Esophagus squamous epithelium (tissue), 5 donors: Measurements from ENCODE around the gene IFT27. TPM values are rescaled to one million over a fixed set of nuclear protein-coding genes. Genes with fewer than 3 reads are reported as not detected.

ENCODE experiments used
- DNase-seq: peaks from one replicate; lab custom pipeline; 2025; lab: John Stamatoyannopoulos, UW
- H3K27ac ChIP-seq, 4 donors: fragments of 200-600 bp; sonication (generic); one replicate each; pipeline ENCODE4 v1.5.1; 2016 to 2019; ENCODE audit warnings: mild to moderate bottlenecking in 1 of 4
- H3K27me3 ChIP-seq, 4 donors: fragments of 200-600 bp; sonication (generic); 1 replicate in 3 of 4; 2 replicates in 1 of 4; pipeline versions ENCODE4 v1.5.1 to v1.6.0; 2017 to 2021; ENCODE audit warnings: antibody characterized with exemption in 1 of 4
- H3K36me3 ChIP-seq, 3 donors: fragments of 200-600 bp; sonication (generic); one replicate each; pipeline ENCODE4 v1.5.1; 2016 to 2019
- H3K4me1 ChIP-seq, 3 donors: fragments of 200-600 bp; sonication (generic); one replicate each; pipeline ENCODE4 v1.5.1; 2017 to 2019
- H3K4me3 ChIP-seq, 4 donors: fragments of 200-600 bp; sonication (generic); 1 replicate in 3 of 4; 2 replicates in 1 of 4; pipeline ENCODE4 v1.5.1; 2016 to 2019; ENCODE audit warnings: mild to moderate bottlenecking in 2 of 4, moderate library complexity in 1 of 4
- H3K9me3 ChIP-seq, 3 donors: fragments of 200-600 bp; sonication (generic); one replicate each; pipeline ENCODE4 v1.5.1; 2016 to 2019
- CTCF ChIP-seq, 6 experiments: fragments of 450-650 bp in 4 of 6; fragments of 200-600 bp in 2 of 6; sonication (generic) in 2 of 6; IDR thresholded peaks; one replicate each; pipeline ENCODE4 v1.5.1; 2016 to 2019; ENCODE audit warnings: antibody characterized with exemption in 6 of 6, mild to moderate bottlenecking in 4 of 6, moderate library complexity in 4 of 6
- POLR2A ChIP-seq, 4 donors: fragments of 450-650 bp; IDR thresholded peaks; one replicate each; pipeline ENCODE4 v1.6.1; 2017; ENCODE audit warnings: antibody characterized with exemption in 4 of 4, mild to moderate bottlenecking in 4 of 4, moderate library complexity in 3 of 4
- WGBS, 2 donors: methylation state at CpG; one replicate each; pipeline ENCODE4 v1.1.5; 2018; 5-methylcytosine and 5-hydroxymethylcytosine counted together
- intact Hi-C: fragments of 100-400 bp; cut with DNase I; formaldehyde crosslinking; loops from one replicate; pipeline ENCODE4 v1.15.0; 2022
- total RNA-seq, 4 donors: library from RNA; depleted of rRNA; stranded (reverse); fragments of >200 nt; gene quantifications; one replicate each; pipeline ENCODE4 v1.1.0, GENCODE V29; 2016
- donor health status: DM: yes; HTN: yes; CAD: no.

Gene IFT27
- total RNA-seq, 4 donors from 2014 or later, result 6.1 to 9.5 (median 8.1) TPM

GRCh38 chr22:36808721-36809344, 32.9 kb upstream of the IFT27 start:
- no peak for TF ChIP-seq CTCF (IDR thresholded peaks at IDR 0.05)
- no peak for TF ChIP-seq POLR2A (IDR thresholded peaks at IDR 0.05)
- no peak overlapping the region for H3K4me3 ChIP-seq
- H3K9me3 ChIP-seq, result no peaks in the 10 kb centered on the region
- intact Hi-C loops, result no loop called here
- no peaks in the 10 kb centered on the region for H3K4me1 ChIP-seq
- no peak for DNase-seq
- H3K27me3 ChIP-seq, result peaks cover 0 to 61% (median 0%) of the 10 kb centered on the region in 4 donors
- WGBS, 2 donors, result 25 to 29% methylated on average over 1 of the region's 1 CpG
- no peaks in the 10 kb centered on the region for H3K36me3 ChIP-seq
- no peak overlapping the region for H3K27ac ChIP-seq

- Histone ChIP-seq H3K4me1 (no peaks in the 10 kb centered on the region), H3K36me3 (no peaks in the 10 kb centered on the region), H3K9me3 (no peaks in the 10 kb centered on the region), H3K4me3 (no peak overlapping the region), H3K27ac (no peak overlapping the region), H3K27me3 (peaks cover 0 to 61% (median 0%) of the 10 kb centered on the region in 4 donors)
- TF ChIP-seq POLR2A (IDR thresholded peaks at IDR 0.05) (no peak), CTCF (IDR thresholded peaks at IDR 0.05) (no peak)
- DNase-seq, result no peak
- WGBS, 2 donors, result 56 to 78% methylated on average over 4 to 7 of the region's 7 CpGs
- intact Hi-C loops, result no loop called here
Measured at GRCh38 chr22:36807627-36808026, 31.7 kb upstream of the IFT27 start.

- no peak for DNase-seq
- WGBS, 2 donors, result 47 to 51% methylated on average over 6 of the region's 6 CpGs
- no peaks in the 10 kb centered on the region for H3K9me3 ChIP-seq
- TF ChIP-seq CTCF (IDR thresholded peaks at IDR 0.05) (no peak), POLR2A (IDR thresholded peaks at IDR 0.05) (no peak)
- peaks cover 0 to 57% (median 0%) of the 10 kb centered on the region in 4 donors for H3K27me3 ChIP-seq
- H3K27ac ChIP-seq, result no peak overlapping the region
- H3K4me1 ChIP-seq, result no peaks in the 10 kb centered on the region
- H3K4me3 ChIP-seq, result no peak overlapping the region
- no peaks in the 10 kb centered on the region for H3K36me3 ChIP-seq
- intact Hi-C loops, result no loop called here
Measured at GRCh38 chr22:36806835-36807234, 30.9 kb upstream of the IFT27 start.

- intact Hi-C loops, result no loop called here
- DNase-seq, result no peak
- H3K4me3 ChIP-seq, result no peak overlapping the region
- WGBS, 2 donors, result 43 to 58% methylated on average over 1 of the region's 1 CpG
- H3K36me3 ChIP-seq, result no peaks in the 10 kb centered on the region
- H3K9me3 ChIP-seq, result no peaks in the 10 kb centered on the region
- no peak overlapping the region for H3K27ac ChIP-seq
- peaks cover 0 to 67% (median 0%) of the 10 kb centered on the region in 4 donors for H3K27me3 ChIP-seq
- no peak for TF ChIP-seq POLR2A (IDR thresholded peaks at IDR 0.05)
- TF ChIP-seq CTCF (IDR thresholded peaks at IDR 0.05), result no peak
- no peaks in the 10 kb centered on the region for H3K4me1 ChIP-seq
Measured at GRCh38 chr22:36803358-36803757, 27.4 kb upstream of the IFT27 start.

GRCh38 chr22:36798674-36799066, 22.8 kb upstream of the IFT27 start:
- TF ChIP-seq CTCF (IDR thresholded peaks at IDR 0.05), result no peak
- no peak for TF ChIP-seq POLR2A (IDR thresholded peaks at IDR 0.05)
- H3K36me3 ChIP-seq, result no peaks in the 10 kb centered on the region
- peaks cover 0 to 55% (median 0%) of the 10 kb centered on the region in 4 donors for H3K27me3 ChIP-seq
- WGBS, 2 donors, result 57 to 76% methylated on average over 3 to 8 of the region's 11 CpGs
- H3K4me3 ChIP-seq, result no peak overlapping the region
- H3K4me1 ChIP-seq, result no peaks in the 10 kb centered on the region
- no peaks in the 10 kb centered on the region for H3K9me3 ChIP-seq
- intact Hi-C loops, result no loop called here
- DNase-seq, result no peak
- no peak overlapping the region for H3K27ac ChIP-seq
